Stimulated activated CD8-positive, alpha-beta memory T cell treated with anti-CD3 and anti-CD28 coated beads, Interleukin-15, amount 100 ng/mL, for 1 hour (primary cell): ENCODE measurements around the gene SEMA6D.

Source experiments
- DNase-seq: peaks from one replicate; pipeline ENCODE4 v3.0.0-alpha.2; 2020; ENCODE audit warnings: low read depth

Gene SEMA6D

DNA sequence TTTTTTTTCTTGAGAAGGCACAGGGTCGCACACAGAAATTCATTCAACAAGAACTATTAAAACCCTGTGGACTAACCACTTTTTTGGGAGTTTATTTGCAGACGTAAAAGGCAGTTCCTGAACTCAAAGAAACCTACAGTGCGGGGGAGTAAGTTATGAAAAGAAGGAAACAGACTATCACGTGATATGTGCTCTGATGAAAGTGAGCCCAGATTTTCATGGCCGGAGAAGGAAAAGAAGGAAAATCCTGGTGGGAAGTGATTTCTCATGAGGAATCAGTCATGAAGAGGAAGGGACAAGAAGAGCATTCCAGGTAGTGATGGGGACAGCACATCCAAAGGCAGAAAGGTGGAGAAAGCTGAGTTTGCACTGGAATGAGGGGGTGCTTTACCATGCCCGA lies 26.1 kb downstream of the SEMA6D start:
- no peak for DNase-seq

DNA sequence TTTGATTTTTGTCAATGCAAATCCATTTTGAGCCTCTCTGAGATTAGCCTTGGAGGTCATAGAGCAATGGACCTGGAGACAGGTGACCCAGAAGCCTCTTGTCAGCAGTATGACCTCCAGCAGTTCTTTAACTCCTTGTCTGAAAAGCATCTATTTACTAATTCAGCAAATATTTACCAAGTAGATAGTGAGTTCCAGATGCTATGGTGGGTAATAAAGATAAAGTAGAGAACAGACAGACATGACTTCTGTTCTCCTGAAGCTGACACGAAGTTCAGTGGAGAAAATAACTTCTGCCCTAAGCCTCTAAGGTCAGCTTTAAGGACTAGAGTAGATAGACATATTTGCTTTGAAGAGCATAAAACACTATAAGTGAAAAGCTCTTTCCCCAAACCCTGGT lies 26.6 kb downstream of the SEMA6D start:
- DNase-seq: no peak

DNA sequence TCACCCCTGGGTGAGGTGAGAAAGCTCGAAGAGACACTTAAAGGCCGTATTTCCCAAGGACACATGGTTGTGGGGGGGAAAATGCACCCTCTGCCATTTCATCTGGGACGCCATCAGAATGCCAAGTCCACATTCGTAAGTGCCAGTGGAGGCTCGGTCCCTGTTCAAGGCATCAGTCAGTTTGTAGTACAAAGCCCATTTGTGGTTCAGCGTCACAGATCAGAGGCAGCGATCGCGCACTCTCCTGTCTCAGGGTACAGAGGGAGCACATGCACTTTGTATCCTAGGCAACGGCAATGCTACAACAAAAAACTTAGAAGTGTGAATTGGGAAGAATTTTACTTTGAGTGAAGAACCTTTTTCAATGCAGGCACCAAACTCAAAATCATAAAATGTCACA lies 27.2 kb downstream of the SEMA6D start:
- DNase-seq: no peak

DNA sequence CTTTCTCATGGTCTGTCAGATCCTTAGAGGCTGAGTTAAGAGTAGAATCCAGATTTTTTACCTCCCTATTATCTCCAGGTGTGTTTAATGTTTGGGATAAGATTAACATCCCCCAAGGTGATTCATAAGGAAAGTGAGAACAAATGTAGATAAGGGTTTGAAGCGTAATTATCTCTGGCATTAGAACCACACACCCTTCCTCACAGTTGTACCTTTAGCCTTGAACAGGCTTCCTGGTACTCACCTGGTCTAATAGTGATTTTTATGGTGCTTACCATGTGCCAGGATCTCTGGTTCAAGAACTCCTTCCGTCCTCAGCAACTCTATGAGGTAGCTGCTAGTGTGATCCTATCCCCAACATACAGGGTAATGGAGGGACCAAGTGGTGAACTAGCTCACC lies 27.7 kb downstream of the SEMA6D start:
- DNase-seq: no peak

DNA sequence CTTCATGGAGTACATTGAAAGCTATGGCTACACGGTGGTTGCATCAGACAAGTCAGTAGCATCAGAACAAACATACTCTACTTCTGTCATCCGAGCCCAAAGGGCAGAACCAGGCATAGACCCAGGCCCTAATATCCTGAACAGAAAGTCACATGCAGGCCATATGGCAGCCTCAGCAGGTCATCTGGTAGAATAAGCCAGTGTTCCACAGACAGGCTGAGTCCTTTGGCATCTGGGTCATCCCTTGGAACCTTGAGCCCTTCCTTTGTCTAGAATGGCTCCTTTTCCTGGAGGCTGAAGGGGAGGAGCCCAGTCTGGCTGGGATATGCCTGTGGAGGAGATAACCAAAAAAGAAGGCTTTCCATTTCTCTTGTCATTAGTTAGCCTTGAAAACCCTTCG lies 29.2 kb downstream of the SEMA6D start:
- DNase-seq: no peak

DNA sequence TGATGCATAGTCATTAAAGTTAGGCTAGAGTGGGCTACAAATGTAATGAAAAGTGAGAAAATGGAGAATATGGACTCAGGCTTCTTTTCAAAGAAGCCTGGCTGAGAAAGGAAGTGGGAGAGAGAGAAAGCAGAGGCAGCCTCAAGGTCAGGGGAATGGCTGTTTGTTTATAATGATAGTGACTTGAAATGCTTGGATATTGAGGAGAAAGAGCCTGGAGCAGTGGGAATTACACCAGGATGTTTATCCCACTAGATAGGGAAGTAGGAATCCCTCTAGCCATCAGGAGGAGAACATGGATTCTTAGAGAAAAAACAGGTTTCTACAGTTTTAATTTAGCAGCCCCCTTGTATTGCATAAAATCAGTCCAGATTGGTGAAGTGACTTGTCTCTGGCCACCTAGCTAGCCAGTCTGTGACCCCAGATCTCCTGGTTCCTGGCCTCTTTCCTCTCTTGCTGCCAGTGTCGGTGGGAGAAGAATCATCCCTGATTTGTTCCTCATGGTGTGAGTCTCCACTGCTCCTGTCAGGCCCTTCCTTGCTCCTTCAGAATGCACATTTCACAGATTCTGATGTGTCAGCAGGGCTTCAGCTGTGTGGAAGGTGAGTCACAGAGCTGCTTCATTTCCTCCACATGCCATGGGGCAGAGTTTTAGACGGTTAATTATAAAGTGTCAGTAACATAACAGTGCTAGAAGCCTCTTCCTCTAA lies 32.9 kb downstream of the SEMA6D start:
- no peak for DNase-seq

DNA sequence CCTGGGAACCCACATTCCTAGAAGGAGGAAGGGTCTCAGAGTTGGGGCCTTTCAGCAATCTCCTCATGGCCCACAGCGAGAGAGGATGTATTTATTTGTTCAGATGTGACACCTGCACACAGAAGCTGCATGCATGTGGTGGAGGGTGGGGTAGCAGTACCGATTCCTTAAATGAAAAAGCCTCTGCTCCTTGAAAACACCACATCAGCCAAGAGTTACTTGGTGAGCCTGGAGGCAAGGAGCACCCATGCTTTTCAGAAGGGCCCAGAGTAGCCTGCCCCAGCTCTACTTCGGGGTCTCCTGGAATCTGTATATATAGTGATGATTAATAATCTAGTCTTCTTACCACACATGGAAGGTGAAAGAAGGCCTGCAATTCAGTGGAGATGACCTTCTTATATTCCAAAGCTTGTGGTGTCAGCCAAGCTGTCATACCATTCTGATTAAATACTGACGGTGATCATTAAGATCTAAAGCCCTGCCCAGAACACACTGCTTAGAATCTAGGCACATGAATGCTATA lies 33.5 kb downstream of the SEMA6D start:
- DNase-seq: no peak

DNA sequence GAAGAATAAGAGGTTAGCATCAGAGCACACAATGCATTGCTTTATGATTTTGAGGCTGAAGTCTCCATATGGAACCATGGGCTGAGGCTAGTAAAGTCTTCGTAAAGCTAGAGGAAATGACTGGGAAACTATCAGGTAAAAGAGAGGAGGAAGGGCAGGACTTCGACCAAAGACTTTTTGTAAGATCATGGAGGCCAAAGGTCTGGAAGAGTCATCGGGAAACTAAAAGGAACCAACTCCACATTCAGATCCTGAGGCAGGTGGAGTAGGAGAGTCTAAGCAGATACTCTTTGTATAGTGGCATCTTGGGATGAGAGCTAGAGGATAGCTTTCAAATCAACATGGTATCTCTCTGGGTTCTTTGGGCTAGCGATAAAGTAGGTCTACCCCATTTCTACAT lies 36.3 kb downstream of the SEMA6D start:
- DNase-seq: no peak

DNA sequence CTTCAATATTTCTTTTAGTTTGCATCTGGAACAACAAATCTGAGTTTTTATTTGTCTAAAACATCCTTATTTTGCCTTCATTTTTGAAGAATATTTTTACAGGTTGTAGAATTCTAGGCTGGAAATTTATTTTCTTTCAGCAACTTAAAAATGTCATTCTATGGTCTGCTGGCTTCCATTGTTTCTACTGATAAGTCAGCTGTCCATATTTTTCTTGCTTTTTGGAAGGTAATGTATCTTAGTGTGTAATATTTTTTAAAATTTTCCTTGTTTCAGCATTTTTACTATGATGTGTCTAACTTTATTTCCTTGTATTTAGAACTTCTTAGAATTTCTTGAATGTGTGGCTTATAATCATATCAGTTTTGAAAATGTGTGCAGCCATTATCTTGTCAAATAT lies 37.0 kb downstream of the SEMA6D start:
- DNase-seq: no peak

DNA sequence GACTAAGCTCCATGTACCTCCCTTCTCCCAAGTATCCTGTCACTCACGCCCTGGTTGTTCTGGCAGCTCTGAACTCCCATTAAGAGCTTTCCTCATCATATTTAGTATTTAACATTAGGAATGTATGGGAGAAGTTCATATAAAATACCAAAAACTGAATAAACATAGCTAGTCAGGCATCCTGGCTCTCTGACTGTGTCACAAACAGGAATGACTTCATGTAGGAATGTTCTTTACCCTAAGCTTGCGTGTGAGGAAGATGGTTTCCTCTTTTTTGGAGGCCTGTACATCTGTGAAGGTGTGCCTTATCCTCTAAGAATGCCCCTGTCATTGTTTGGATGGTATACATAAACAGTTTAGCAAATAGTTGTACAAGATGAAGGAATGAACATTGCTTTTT lies 38.6 kb downstream of the SEMA6D start:
- DNase-seq: no peak

DNA sequence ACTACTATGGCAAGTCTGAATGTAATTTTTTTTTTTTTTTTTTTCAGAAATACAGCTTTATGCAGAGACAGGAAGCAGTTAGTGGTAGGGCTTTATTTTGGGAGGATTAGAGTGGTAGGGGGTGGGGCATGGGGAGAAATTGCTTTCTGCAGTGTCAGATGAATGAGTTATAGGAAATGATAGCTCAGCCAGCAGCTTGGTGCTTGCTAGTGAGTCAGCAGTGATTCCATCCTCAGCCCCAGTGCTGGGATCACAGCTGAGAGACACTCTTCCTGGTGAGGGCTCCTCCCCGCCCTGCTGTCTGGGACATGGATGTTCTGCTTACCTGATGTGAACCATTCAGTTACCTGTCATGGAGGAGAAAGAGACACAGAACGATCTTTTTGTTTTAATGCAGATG lies 39.6 kb downstream of the SEMA6D start:
- DNase-seq: no peak

DNA sequence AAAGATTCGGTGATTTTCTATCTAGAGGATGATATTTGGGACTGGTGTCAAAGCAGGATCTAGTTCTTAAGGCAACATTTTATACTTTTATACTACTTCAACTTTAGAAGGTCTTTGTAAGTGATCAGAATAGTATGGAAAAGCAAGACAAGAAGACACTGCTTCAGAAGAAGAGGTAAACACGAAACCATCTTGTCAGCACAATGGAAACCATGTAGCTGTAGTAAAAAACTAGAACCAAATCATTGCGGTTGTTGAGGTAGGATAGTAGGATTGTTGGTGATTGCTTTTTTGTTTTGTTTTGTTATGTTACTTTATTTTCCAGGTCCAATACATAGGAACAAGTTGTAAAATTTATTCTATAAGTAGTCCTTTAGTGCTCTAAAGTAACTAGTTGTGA lies 40.0 kb downstream of the SEMA6D start:
- no peak for DNase-seq

DNA sequence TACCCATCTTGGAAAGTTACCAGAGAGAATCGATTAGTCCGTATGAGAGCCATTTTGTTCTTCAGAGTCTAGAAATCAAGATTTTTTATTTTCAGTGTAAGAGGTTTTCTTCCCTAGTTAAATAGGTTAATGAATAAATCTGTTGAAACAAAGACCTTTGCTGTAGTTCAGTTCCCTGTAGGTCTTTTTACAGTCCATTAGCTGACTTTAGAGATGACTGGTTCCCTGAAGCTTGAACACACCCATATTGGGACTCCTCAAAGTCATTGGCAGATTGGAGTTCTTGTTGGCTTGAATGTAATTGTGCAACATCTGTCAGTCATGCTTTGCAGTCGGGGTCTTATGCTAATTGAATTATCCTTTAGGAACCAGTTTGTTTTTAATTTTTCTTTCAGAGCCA lies 45.3 kb downstream of the SEMA6D start:
- DNase-seq: no peak

DNA sequence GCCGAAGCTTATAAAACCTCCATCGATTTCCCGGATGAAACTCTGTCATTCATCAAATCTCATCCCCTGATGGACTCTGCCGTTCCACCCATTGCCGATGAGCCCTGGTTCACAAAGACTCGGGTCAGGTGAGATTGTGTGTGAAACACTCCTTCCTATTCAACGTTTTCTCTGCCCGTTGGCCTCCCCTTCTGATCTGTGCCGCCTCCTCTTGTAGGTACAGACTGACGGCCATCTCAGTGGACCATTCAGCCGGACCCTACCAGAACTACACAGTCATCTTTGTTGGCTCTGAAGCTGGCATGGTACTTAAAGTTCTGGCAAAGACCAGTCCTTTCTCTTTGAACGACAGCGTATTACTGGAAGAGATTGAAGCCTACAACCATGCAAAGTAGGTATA lies 47.4 kb downstream of the SEMA6D start:
- DNase-seq: no peak

DNA sequence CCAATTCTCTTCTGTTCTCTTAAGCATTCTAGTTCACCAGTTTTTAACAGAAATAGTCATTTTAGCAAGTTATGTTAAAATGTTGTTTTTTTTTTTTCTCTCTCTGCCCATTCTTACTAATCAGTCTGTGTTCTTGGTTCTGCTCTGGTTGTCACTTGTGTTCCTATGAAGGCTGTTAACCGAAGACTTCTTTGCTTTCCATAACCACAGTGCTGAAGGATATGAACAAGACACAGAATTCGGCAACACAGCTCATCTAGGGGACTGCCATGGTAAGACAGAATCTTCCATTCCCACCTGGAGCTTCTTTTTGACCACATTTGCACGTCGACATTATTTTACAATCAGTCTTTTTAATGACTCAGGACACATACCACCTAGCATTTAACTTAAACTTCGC lies 49.1 kb downstream of the SEMA6D start:
- DNase-seq: no peak

DNA sequence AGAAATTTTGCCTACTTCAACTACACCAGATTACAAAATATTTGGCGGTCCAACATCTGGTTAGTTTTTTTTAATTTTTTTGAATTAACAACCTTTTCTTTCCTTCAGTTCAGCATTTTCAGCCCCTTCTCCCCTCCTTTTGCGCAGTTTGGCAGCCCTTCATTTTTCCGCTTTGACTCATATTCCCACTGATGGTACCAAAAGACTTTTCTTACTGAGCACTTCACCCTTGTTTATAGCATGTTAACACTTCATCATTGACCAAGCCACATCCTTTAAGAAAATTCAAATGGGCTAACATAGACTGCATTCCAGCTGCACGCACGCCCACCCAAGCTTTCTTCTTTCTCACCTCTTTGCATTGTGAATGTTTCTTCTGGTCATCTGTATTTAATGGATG lies 49.7 kb downstream of the SEMA6D start:
- DNase-seq: no peak

DNA sequence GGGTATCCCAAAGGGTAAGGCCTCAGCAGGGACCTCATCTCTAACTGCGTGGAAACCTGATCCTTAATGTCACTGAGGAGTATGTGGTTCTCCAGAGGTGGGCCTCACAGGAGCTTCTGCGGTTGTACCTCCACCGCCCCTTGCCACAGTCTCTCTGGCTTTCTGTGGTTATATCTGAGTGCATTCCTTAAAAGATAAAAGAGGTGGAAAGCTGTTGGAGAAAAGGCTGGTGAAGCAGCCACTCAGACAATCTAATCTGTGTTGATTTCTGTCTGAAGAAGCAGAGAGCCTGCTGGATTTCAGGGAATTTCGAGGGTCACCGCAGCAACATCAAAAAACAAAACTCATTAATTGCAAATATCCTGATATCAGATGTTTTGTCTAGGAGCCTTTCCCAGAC lies 51.4 kb downstream of the SEMA6D start:
- DNase-seq: no peak

DNA sequence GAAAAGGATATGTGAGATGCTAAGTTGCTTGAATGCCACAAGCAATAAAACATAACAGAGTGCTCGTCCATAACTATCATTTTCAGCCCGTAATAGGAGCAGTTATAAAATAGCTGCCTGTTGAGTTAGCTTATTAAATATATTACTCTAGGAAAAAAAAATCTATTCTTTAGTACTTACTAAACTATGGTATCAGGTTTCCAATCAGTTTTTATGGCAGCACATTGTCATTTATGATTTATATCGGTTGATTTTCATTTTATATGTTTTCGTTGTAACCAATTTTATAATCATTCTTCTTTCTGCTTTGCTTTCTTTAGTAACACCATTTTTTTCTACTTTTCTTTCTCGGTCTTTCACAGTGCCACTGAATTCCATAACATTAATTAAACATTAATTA lies 51.9 kb downstream of the SEMA6D start:
- DNase-seq: no peak

DNA sequence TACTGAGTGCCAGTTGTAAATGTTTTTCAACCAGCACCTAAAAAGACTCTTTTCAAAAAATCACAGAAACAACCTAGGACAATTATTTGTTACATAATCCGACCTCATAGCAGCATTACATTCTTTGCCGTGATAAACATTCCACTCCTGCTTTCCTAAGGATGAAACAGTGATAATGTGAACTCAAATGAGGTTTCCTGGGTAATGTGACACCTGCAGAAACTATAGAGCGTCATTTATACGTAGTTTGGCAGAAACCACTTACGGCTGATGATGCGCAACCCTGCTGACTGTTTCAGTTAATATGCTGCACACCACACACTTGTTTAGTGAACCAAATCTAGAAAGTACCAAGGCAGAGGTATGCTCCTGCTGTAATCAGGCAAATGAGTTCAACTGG lies 55.8 kb downstream of the SEMA6D start:
- no peak for DNase-seq

DNA sequence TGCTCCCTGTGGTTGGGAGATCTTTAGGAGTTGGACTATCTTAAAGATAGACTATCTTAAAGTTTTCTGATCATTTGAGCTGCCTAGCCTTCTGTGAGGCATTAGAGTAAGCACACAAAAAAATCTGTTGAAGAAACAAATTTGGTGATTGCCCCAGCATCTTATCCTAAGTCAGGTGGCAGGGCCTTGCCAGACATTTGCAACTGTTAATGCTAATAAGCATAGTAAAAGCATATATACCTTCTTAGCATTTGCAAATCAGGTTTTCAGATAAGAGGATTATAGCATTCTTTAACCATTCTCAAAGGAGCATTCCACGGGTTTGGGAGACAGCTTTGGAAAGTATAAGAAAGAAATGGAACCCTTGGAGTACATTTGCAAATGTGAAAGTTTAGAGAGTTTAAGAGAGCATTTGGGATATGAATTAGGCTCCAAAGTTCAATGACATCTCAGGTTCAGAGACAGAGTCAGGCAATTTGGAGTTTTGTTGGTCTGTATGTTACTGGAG lies 61.0 kb downstream of the SEMA6D start:
- DNase-seq: no peak

DNA sequence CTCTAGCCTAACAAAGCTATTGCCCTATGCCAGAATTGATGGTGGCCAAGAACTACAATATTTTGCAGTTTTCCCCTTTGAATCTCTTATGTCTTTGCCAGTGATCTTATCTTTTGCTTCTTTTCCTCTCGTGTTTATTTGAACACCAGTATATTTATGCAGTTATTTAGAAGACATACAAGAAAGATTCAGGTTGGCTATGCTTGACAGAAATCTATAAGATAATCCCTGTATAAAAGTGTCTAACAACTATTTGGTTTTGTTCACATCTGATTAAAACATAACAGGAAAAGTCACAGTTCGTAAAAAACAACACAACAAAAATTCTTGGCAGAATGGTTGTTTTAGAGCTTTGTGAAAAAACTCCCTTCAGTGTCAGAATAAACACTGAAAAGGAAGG lies 63.7 kb downstream of the SEMA6D start:
- no peak for DNase-seq

DNA sequence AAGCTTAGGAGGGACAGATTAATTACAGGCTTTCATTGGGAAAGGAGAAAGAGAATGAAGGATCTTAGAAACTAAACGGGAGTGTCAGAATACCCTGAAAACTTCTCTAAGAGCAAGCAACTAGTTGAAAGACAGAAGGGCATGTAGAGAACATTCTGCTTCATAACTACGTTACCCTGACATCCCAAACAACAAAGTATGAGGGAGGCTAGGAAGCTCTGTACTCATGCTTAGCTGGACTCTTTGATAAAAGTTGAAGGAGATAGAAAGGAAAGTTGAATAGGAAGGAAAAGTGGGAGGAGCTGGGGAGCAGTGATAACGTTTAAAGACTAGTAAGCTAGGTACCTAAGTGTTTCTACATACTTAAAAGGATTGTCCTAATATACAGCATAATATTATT lies 64.2 kb downstream of the SEMA6D start:
- no peak for DNase-seq

DNA sequence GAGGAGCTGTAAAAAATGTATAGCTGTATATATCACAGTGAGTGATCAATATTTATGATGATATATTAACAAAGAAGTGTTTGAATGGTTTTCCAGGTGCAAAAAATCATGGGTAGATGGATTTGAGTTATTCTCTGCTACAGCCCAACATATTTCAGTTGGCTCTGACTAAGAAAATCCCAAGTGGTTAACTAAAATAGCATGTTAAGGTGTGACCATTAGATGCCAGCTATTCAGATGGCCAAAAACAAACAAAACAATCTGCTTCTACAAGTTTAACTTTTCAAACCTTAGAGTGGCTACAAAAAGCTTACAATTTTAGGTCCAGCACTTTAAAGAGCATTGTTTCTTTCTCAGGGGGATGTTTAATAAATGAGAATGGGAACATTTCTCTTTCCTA lies 67.5 kb downstream of the SEMA6D start:
- no peak for DNase-seq

DNA sequence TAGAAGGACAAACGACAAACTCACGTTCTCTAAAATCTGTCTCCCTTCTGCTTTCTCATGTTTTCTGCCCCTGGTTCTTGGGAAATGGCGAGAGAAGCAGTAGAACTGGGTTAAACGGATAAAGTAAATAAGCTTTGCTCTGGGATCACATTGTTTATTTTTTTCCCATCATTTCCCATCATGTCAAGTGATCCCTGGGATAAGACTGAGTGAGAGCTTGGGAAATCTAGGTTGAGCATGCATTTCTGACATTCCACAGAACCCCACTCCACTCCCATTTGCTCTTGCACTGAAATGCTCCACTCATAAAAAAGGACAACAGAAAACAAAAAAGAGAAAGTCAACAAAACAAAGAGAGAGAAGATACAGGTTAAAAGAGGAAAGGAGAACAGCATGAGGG lies 69.1 kb downstream of the SEMA6D start:
- no peak for DNase-seq
